A204.1 (cell line): ENCODE measurements around the gene C9orf43.

Experiments used
- FAIRE-seq: peaks from 2 replicates; lab custom pipeline; 2012; peaks lifted over from hg19 to GRCh38; lab: Jason Lieb, UNC

Gene C9orf43

DNA sequence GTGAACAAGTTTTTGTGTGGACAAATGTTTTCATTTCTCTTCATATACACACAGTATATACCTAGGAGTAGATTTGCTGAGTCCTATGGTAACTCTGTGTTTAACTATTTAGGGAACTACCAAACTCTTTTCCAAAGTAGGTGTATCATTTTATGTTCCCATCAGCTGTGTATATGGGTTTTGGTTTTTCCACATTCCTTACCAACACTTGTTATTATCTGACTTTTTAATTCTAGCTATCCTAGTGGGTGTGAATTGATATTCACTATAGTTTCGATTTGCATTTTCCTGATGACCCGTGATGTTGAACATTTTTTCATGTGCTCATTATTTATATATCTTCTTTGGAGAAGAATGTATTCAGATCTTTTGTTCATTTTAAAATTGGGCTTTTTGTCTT, 56.6 kb downstream of the C9orf43 start:
- no peak for FAIRE-seq

DNA sequence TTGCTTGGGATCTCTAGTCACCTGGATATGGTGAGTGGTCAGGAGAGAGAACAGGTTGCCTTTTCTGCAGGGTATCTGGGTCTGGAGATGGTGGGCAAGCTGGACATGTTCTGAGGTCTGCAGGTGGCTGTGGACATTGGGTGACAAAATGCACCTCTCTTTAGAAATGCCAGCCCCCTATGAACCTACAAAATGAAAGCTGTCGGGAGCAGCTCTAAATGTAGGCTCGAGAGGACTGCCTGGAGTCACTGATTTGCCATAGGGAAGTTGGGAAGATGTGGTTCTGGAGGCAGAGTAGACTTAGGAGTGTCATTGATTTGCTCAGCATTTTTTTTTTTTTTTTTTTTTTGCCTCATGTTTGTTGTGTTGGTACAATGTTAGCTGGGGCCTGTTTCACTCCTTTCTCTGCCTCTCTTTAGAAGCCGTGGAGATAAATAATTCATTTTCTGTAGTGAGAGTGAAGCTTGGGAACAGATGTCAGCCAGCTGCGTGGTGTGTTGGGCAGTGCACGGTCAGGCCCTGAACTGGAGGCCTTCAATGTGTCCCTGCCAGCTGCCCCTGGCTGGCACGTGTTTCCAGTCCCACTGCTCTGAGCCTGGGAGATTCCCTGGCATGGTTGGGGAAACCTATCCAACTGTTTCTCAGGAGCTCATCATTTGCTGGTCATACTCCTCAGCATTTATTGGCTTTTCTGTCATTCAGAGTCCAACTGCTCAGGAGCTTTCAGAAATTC, 58.3 kb downstream of the C9orf43 start:
- FAIRE-seq: no peak

DNA sequence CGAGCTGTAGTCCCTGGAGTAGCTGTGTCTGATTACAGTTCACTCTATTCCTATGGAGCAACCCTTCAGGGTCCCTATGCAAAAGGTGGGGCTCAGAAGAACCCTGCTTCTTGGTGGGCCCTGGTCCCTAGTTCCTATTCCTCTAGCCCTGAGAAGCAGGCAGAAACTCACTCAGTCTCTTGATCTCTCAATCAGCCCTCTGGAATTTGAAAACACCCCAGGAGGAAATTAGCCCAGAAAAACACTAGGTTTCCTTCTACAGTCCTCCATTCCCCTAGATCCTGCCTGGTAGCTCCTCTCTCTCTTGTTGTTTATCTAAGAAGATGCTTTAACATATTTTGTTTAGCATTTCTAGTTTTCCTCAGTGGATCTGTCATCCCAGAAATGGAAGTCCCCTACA, 60.6 kb downstream of the C9orf43 start:
- FAIRE-seq: no peak

DNA sequence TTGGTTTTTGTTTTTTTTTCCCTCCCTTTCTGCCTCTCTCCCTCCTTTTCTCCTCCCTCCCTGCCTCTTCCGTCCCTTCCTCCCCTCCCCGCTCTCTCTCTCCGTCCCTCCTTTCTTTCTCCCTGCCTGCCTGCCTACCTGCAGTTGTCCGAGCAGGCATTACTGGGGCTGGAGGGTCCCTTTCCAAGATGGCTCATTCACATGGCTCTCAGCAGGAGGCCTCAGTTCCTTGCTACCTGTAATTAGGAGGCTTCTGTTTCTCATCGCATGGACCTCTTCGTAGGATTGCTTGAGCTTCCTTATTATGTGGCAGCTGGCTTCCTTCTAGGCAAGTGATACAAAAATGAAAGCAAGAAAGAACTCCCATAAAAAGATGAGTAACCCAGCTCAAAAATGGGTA, 61.0 kb downstream of the C9orf43 start:
- FAIRE-seq: no peak

DNA sequence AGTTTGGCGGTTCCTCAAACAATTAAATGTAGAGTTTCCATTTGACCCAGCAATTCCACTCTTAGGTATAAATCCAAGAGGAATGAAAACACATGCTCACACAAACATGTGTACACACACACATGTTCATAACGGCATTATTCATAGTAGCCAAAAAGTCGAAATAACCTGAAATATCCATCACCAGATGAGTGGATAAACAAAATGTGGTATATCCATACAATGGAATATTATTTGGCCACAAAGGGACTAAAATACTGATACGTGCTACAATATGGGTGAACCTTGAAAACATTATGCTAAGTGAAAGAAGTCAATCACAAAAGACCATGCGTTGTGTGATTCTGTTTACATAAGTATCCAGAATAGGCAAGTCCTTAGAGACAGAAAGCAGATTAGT, 61.7 kb downstream of the C9orf43 start:
- FAIRE-seq: no peak

DNA sequence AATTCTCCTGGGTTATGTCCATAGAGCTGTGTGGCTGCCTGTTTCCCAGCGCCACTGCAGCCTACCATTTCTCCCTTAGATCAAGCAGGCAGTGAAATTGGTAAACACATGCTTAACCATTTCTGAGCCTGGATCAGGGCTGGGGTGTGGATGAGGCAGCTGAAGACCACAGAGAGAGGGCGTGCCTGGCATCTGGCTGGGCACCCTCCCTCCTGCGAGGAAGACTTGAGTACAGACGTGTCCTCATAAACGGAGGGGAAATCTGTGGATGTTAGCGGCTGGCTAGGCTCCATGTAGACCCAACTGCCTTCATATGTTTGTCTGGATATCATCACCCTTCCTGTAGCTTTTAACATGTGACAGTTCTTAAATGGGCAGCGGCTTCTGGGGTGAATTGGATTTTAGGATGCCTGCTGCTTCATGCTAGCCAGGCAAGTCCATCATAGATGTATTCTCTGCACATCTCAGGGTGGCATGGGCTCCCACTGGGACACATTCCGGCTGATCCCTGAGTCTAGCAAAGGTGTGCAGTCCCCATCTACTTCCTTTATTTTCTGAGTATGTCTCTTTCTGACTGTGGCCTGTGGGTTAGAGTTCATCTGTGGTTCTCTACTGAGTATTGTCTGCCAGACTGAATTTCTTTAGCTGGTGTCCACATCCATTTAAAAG, 63.9 kb downstream of the C9orf43 start:
- no peak for FAIRE-seq

DNA sequence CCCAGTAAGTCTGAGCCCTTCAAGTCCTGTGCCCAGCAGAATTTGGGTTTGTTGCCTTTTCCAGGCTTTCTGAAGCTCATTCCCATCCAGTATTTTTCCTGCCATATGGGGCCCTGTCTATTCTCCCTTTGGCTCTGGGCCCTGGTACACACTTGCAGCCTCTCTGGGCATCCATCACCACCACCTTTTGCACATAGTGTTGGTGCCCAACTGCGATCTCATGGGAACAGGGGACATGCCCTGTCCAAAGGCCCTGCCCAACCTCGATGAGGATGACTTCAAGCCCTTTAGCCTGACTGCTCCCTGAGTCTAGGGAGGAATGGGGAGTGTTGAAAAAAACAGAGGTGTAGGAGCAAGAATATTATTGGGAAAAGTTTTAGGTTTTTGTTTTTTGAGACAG, 64.5 kb downstream of the C9orf43 start:
- FAIRE-seq: no peak

DNA sequence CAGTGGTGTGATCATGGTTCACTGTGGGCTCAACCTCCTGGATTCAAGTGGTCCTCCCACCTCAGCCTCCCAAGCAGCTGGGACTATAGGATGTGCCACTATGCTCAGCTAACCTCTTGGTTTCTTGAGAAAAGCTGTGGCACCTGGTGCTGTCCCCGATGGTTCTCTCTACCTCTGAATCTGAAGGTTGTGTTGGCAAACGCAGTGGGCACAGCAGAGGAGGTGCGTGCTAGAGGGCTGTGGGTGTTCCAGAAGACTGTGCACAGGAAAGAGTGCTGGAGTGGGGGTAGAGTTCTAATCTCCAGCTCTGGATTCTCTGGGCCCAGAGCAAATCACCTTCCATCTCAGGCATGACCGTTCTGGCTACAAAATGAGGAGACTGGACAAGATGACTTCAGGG, 65.4 kb downstream of the C9orf43 start:
- FAIRE-seq: no peak

DNA sequence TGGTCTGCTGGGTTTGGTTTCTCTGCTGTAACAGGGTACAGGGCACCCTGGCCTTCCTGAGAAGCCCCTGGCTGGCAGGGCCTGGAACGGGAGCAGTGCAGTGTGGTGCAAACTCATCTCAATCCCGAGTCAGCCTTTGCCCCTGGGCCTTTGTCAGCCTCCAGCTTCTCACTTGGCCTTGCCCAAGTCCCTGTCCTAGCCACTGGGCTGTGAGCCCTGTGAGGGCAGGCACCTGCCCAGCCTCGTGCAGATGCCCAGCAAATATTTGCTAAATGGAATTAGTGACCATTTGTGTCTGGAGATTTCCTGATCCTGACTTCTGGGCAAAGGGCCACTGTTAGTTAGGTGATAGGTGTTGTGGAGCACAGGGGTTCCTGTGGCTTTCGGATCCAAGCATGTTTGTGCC, 66.0 kb downstream of the C9orf43 start:
- FAIRE-seq: no peak

DNA sequence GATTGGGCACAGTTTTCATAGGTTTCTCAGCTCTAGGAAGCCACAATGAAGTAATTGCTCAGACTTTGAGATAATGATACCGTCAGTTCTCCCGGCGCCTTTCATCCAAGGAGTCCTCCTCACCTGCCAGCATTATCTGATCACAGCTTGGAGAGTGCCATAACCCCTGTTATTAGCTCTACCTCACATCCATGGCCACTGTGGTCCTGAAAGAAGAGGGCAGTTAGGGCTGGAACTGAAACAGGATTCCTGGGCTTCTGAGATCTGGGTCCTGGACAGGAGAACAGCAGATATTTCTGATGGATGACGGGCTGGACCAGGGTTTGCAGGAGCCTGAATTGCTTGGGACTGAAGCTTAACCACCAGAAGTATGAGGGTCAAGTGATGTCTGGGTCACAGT, 66.5 kb downstream of the C9orf43 start:
- no peak for FAIRE-seq

DNA sequence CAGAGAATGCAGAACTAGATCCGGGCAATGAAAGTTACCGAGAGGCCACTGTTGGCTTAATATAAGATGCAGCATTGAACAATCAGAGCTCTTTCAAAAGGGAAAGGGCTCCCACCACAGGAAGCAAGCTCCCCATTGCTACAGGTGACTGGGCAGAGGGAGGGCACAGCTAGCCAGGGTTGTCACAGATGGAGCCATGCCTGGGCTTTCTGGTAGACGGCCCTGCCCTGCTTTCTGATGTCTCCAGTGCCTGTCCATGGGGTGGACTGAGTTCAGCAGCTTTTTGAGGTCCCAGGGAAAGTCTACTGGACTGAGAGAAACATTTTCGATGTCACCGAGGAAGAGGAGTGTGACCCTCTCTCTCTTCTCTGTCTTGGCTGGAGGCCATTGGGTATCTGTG, 67.1 kb downstream of the C9orf43 start:
- FAIRE-seq: no peak

DNA sequence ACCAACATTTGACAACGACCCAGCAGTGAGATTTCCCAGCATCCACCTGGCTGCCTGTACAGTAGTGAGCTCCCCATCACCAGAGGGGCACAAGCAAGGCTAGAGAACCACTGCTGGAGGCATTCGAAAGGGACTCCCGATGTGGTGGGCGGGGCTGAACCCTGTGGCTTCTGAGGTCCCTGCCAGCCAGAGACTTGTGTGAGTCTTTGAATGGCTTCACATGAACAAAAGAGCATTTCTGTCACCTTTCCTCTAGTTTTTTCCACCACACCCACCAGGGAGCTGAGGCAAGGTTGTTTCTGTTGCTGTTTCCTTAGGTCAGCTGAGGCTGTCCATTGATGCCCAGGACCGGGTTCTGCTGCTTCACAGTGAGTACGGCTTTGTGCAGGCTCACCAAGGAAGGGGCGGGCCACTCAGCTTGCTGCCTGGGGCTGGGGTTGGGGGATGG, 68.7 kb downstream of the C9orf43 start:
- no peak for FAIRE-seq
